Measurements from ENCODE around the gene NRN1L. TPM values are rescaled to one million over a fixed set of nuclear protein-coding genes. Genes with fewer than 3 reads are reported as not detected.
A peak's percentile ranks its signal among the peaks of the same experiment; 100 is the strongest.

Gene NRN1L
- total and polyA plus RNA-seq, 2 of the 4 experiments (the other 2 are of a cell fraction): 0.27 TPM; not detected in 1

GRCh38 chr16:67919622-67920221 lies 35.0 kb downstream of the NRN1L start:
- no peak overlapping the region for H3K14ac ChIP-seq (replicated peaks; ENCODE audit: low read depth, low read length)
- no peak for TF ChIP-seq RFX5 (IDR thresholded peaks at IDR 0.05; ENCODE audit: low read depth, low read length)
- TF ChIP-seq CTCF (conservative IDR thresholded peaks at IDR 0.05; ENCODE audit: low read depth, low read length): 0 out of 2 replicates have a peak, but pooled peaks have one; percentile 11
- H4K8ac ChIP-seq (ENCODE audit: low read depth in 2 of 2, low read length in 2 of 2): no peak overlapping the region
- 93% methylated on average over 3 of the region's 6 CpGs; no CpG with 5 or more reads in 1 of the 2 experiments for WGBS, 2 experiments (ENCODE audit: extremely low coverage in 2 of 2, insufficient read length in 1 of 2)
- H2AK5ac ChIP-seq (ENCODE audit: low read depth, low read length): no peak overlapping the region
- no TSS peak for BruUV-seq (replicated peaks)
- no peak overlapping the region for H2BK15ac ChIP-seq (ENCODE audit: low read depth, low read length)
- no peak overlapping the region for H2AK9ac ChIP-seq (replicated peaks; ENCODE audit: low read depth, low read length, poor library complexity)
- ChIA-PET POLR2A (ENCODE audit: unreplicated experiment) (interaction anchor here (0.6 kb wide), 1 partner anchor 360 kb away, joined by 3 read pairs; no protein-coding TSS in a partner anchor), CTCF (no interaction called here)
- H4K20me1 ChIP-seq (ENCODE audit: insufficient read depth, low read length): peaks cover 75% of the 10 kb centered on the region
- H3K4me1 ChIP-seq (ENCODE audit: control insufficient read depth, insufficient read depth, low read length): peaks cover 23% of the 10 kb centered on the region
- H3K18ac ChIP-seq (ENCODE audit: low read depth, low read length): no peak overlapping the region
- H3K27ac ChIP-seq (ENCODE audit: insufficient read depth, low read length): no peak overlapping the region
- intact Hi-C loops (cut with micrococcal nuclease) (no loop called here), dilution Hi-C loops (cut with HindIII; ENCODE audit: low sequenced_read_pairs, unreplicated experiment) (no loop called here), in situ Hi-C loops (cut with MboI; ENCODE audit: low sequenced_read_pairs) (no loop called here)
- DNase-seq: no peak
- H3K4ac ChIP-seq (ENCODE audit: low read depth, low read length): no peak overlapping the region
- H3K4me3 ChIP-seq (ENCODE audit: insufficient read depth, low read depth, low read length): no peak overlapping the region
- H2BK5ac ChIP-seq (ENCODE audit: low read depth, low read length, poor library complexity, severe bottlenecking): no peak overlapping the region
- H2AFZ ChIP-seq (replicated peaks; ENCODE audit: low read length, poor library complexity): no peak overlapping the region
- no peak for ATAC-seq (ENCODE audit: low read depth)
- H3K4me2 ChIP-seq (ENCODE audit: low read depth, low read length): no peak overlapping the region
- H3K9me1 ChIP-seq (ENCODE audit: insufficient read depth, low read length): peaks cover 34% of the 10 kb centered on the region
- no peaks in the 10 kb centered on the region for H3K9me3 ChIP-seq (ENCODE audit: control insufficient read depth, insufficient read depth, low read length)
- no peak overlapping the region for H3K9ac ChIP-seq (ENCODE audit: low read depth, low read length)
- H3K36me3 ChIP-seq (ENCODE audit: control insufficient read depth, insufficient read depth, low read length): peaks cover 21% of the 10 kb centered on the region
- H3K79me1 ChIP-seq (ENCODE audit: low read depth in 1 of 2, low read length in 2 of 2): peaks cover 14 to 87% of the 10 kb centered on the region in 2 experiments
- no peak overlapping the region for H4K91ac ChIP-seq (ENCODE audit: insufficient read depth, low read depth, low read length)
- H3K23ac ChIP-seq (ENCODE audit: low read depth, low read length): no peak overlapping the region
- H3K56ac ChIP-seq (ENCODE audit: extremely low read depth, insufficient read depth, low read length): no peak overlapping the region
- no peak overlapping the region for H4K5ac ChIP-seq (ENCODE audit: low read depth, low read length)
- no peak overlapping the region for H2BK20ac ChIP-seq (ENCODE audit: low read depth, low read length)
- H3K27me3 ChIP-seq (ENCODE audit: control insufficient read depth, insufficient read depth, low read length): no peaks in the 10 kb centered on the region
- no peak overlapping the region for H2BK120ac ChIP-seq (ENCODE audit: low read depth, low read length)
